Naive thymus-derived CD4-positive, alpha-beta T cell (primary cell): ENCODE measurements around the gene NOX5. TPM values are rescaled to one million over a fixed set of nuclear protein-coding genes. Genes with fewer than 3 reads are reported as not detected.
"Not testable (repeated sequence)": the region's sequence is repeated elsewhere in the genome, so short reads cannot be mapped to it uniquely, and the experiment has no call there.

Experiments
- ATAC-seq: fragments of 150-1000 bp; cut with Tn5 transposase; 2 replicates; pipeline ENCODE4 v1.10.0; 2021; ENCODE audit warnings: mild to moderate bottlenecking, moderate library complexity
- CTCF ChIA-PET: fragments of 350-600 bp; sonication (Branson Sonifier 250); formaldehyde crosslinking; loops from one replicate; lab custom pipeline; 2021; ENCODE audit warnings: antibody characterized with exemption; lab: Charles Lee
- POLR2A ChIA-PET: fragments of 350-600 bp; sonication (Branson Sonifier 250); formaldehyde crosslinking; loops from one replicate; lab custom pipeline; 2021; ENCODE audit warnings: antibody characterized with exemption, inconsistent platforms; lab: Charles Lee
- DNase-seq, 9 donors: peaks; one replicate each; pipeline versions ENCODE4 v3.0.0 to v3.0.0-alpha.2; 2020 to 2022; ENCODE audit warnings: mixed read lengths in 1 of 9
- H3K27ac ChIP-seq: one replicate; pipeline ENCODE4 v1.7.0; 2013; ENCODE audit warnings: mild to moderate bottlenecking, low read depth, low read length, moderate library complexity
- H3K27me3 ChIP-seq, 2 donors: one replicate each; pipeline ENCODE4 v1.7.0; 2013; ENCODE audit warnings: low read length in 2 of 2, mild to moderate bottlenecking in 2 of 2, moderate library complexity in 2 of 2; ENCODE audit not compliant: control insufficient read depth in 2 of 2, insufficient read depth in 2 of 2
- H3K36me3 ChIP-seq, 3 experiments: 1 replicate in 2 of 3; 2 replicates in 1 of 3; pipeline ENCODE4 v1.7.0; 2013; ENCODE audit warnings: low read length in 3 of 3, mild to moderate bottlenecking in 3 of 3, moderate library complexity in 1 of 3; ENCODE audit not compliant: insufficient read depth in 3 of 3, control insufficient read depth in 2 of 3
- H3K4me1 ChIP-seq, 2 donors: one replicate each; pipeline ENCODE4 v1.7.0; 2013; ENCODE audit warnings: low read length in 2 of 2, mild to moderate bottlenecking in 2 of 2, moderate library complexity in 1 of 2; ENCODE audit not compliant: control insufficient read depth in 2 of 2, insufficient read depth in 2 of 2
- H3K4me3 ChIP-seq: 2 replicates; pipeline ENCODE4 v1.7.0; 2013; ENCODE audit warnings: mild to moderate bottlenecking, low read length
- H3K9me3 ChIP-seq, 3 experiments: 1 replicate in 2 of 3; 2 replicates in 1 of 3; pipeline ENCODE4 v1.7.0; 2013; ENCODE audit warnings: low read length in 3 of 3; ENCODE audit not compliant: control insufficient read depth in 2 of 3
- H3K27ac Mint-ChIP-seq, 9 donors: one replicate each; pipeline ENCODE4 v1.8.0; 2020 to 2022; ENCODE audit warnings: mixed read lengths in 9 of 9, mild to moderate bottlenecking in 8 of 9, moderate library complexity in 5 of 9, inconsistent platforms in 2 of 9
- H3K27me3 Mint-ChIP-seq, 5 donors: one replicate each; pipeline ENCODE4 v1.8.0; 2021 to 2022; ENCODE audit warnings: mixed read lengths in 5 of 5, mild to moderate bottlenecking in 1 of 5
- H3K36me3 Mint-ChIP-seq, 5 donors: one replicate each; pipeline ENCODE4 v1.8.0; 2020 to 2022; ENCODE audit warnings: mixed read lengths in 5 of 5, mild to moderate bottlenecking in 3 of 5, inconsistent platforms in 1 of 5
- H3K4me1 Mint-ChIP-seq, 7 donors: one replicate each; pipeline ENCODE4 v1.8.0; 2020 to 2022; ENCODE audit warnings: mixed read lengths in 7 of 7, mild to moderate bottlenecking in 3 of 7, inconsistent platforms in 1 of 7
- H3K4me3 Mint-ChIP-seq, 10 donors: one replicate each; pipeline ENCODE4 v1.8.0; 2020 to 2022; ENCODE audit warnings: mild to moderate bottlenecking in 10 of 10, mixed read lengths in 10 of 10, moderate library complexity in 6 of 10, inconsistent platforms in 2 of 10
- H3K9me3 Mint-ChIP-seq, 11 donors: one replicate each; pipeline ENCODE4 v1.8.0; 2020 to 2022; ENCODE audit warnings: mixed read lengths in 11 of 11, mild to moderate bottlenecking in 4 of 11, inconsistent platforms in 1 of 11, moderate library complexity in 1 of 11
- intact Hi-C, 2 donors: fragments of 100-400 bp; cut with micrococcal nuclease; formaldehyde crosslinking; loops; one replicate each; pipeline ENCODE4 v1.15.1; 2023
- polyA plus RNA-seq, 2 donors: library from polyadenylated mRNA; unstranded; fragments of 300-500 nt; fragmentation: Illumina TruSeq; gene quantifications; one replicate each; pipeline ENCODE4 v1.2.3, GENCODE V29; 2021
- total RNA-seq, 6 experiments: library from RNA in 5 of 6; stranded (reverse) in 5 of 6; gene quantifications; 1 replicate in 5 of 6; 2 replicates in 1 of 6; pipeline ENCODE4 v1.2.3 and lab custom pipeline; 2021 to 2026

Gene NOX5, protein sequence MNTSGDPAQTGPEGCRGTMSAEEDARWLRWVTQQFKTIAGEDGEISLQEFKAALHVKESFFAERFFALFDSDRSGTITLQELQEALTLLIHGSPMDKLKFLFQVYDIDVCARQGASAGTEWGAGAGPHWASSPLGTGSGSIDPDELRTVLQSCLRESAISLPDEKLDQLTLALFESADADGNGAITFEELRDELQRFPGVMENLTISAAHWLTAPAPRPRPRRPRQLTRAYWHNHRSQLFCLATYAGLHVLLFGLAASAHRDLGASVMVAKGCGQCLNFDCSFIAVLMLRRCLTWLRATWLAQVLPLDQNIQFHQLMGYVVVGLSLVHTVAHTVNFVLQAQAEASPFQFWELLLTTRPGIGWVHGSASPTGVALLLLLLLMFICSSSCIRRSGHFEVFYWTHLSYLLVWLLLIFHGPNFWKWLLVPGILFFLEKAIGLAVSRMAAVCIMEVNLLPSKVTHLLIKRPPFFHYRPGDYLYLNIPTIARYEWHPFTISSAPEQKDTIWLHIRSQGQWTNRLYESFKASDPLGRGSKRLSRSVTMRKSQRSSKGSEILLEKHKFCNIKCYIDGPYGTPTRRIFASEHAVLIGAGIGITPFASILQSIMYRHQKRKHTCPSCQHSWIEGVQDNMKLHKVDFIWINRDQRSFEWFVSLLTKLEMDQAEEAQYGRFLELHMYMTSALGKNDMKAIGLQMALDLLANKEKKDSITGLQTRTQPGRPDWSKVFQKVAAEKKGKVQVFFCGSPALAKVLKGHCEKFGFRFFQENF
- total RNA-seq (under 1 TPM in 1 of 5 experiments, not detected in 4; 0.05 TPM), polyA plus RNA-seq (not detected), total RNA-seq (lab: John Stamatoyannopoulos, UW) (not detected)

DNA sequence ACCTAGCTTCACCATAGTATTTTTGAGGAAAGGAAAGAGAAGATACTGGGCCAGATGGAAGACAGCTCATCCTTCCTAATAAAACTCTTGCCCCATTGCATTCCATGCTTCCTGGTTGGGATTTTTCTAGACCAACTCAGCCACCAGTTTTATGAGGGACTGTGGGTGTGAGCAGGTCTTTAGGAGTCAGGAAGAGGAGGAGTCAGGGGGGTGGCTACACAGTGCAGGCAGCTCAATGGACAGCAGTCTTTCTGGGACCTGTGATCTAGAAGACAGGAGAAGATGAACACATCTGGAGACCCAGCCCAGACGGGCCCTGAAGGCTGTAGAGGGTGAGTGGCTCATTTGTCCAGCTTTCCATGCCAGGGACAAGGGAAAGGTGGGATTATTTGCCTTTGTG, at the start of gene NOX5:
NOX5 (plus strand) TSS at position 242 of the 400 bp plus-strand sequence; CDS start at position 283, 41 bp downstream.
- H3K4me1 ChIP-seq = no peaks in the 10 kb centered on the region
- H3K9me3 Mint-ChIP-seq = peaks cover 0 to 28% (median 13%) of the 10 kb centered on the region in 11 donors
- H3K4me1 Mint-ChIP-seq = peaks cover 0 to 6% (median 0%) of the 10 kb centered on the region in 7 donors
- no peak within 1 kb of the TSS for H3K27ac Mint-ChIP-seq
- ChIA-PET POLR2A (no interaction called here), CTCF (no interaction called here)
- no peak for DNase-seq
- H3K27me3 Mint-ChIP-seq = peaks cover 0 to 23% (median 15%) of the 10 kb centered on the region in 5 donors
- peaks cover 0 to 10% (median 5%) of the 10 kb centered on the region in 5 donors for H3K36me3 Mint-ChIP-seq
- peaks cover 0 to 4% (median 0%) of the 10 kb centered on the region in 3 experiments for H3K9me3 ChIP-seq
- no peak within 1 kb of the TSS for H3K27ac ChIP-seq
- no peak within 1 kb of the TSS for H3K4me3 Mint-ChIP-seq
- H3K4me3 ChIP-seq = no peak within 1 kb of the TSS
- intact Hi-C loops = no loop called here
- H3K36me3 ChIP-seq = no peaks in the 10 kb centered on the region
- no peak for ATAC-seq
- H3K27me3 ChIP-seq = no peaks in the 10 kb centered on the region

DNA sequence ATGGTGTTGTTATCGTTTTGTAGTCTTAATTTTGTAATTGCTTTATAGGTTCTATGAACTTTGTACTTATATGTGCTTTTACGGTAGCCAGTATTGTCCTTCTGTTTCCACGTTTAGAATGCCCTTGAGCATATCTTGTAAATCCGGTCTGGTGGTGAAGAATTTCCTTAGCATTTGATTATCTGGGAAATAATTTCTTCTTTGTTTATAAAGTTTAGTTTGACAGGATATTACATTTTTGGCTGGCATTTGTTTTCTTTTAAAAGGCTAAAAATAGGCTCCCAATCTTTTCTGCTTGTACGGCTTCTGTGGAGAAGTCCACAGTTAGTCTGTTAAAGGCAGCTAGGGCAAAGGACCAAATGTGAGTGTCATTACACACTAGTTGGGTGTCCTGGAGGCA, 47.5 kb upstream of the NOX5 start:
- intact Hi-C loops = no loop called here
- peaks cover 31 to 57% (median 35%) of the 10 kb centered on the region in 5 donors for H3K27me3 Mint-ChIP-seq

DNA sequence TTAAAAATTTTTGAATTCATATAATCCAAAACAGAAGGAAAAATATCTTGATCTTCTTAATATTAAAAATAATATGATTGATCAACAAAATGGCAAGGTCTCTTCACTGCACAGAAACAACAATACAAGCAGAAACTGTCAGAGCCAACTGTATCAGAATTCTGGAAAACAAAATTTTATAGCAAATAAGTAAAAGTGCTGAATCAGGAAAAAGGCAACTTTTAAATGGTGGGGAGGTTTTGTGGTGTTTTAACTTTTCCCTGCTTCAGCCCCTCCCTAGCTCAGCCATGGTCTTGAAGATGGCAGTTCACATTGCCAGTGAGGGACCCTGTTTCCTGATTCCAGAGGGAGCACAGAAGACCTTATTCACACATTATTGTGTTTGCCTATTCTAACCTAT, 46.5 kb upstream of the NOX5 start:
- no peaks in the 10 kb centered on the region for H3K4me1 ChIP-seq
- ChIA-PET POLR2A (no interaction called here), CTCF (interaction anchor here (0.8 kb wide), 1 partner anchor 10 kb away, joined by 3 read pairs; no protein-coding TSS in a partner anchor)
- H3K27ac ChIP-seq = no peak overlapping the region
- no peaks in the 10 kb centered on the region for H3K9me3 ChIP-seq
- H3K27ac Mint-ChIP-seq = no peak overlapping the region
- DNase-seq (no peak), ATAC-seq (no peak)
- no peak overlapping the region for H3K4me3 ChIP-seq
- no peaks in the 10 kb centered on the region for H3K4me1 Mint-ChIP-seq
- intact Hi-C loops = no loop called here
- no peak overlapping the region for H3K4me3 Mint-ChIP-seq
- peaks cover 7 to 49% (median 23%) of the 10 kb centered on the region in 11 donors for H3K9me3 Mint-ChIP-seq
- H3K27me3 Mint-ChIP-seq = peaks cover 29 to 56% (median 42%) of the 10 kb centered on the region in 5 donors
- H3K36me3 ChIP-seq = no peaks in the 10 kb centered on the region
- H3K36me3 Mint-ChIP-seq = peaks cover 0 to 12% (median 6%) of the 10 kb centered on the region in 5 donors
- H3K27me3 ChIP-seq = no peaks in the 10 kb centered on the region

More for the DNA sequence above, 47.5 kb upstream of the NOX5 start:
- Histone ChIP-seq H3K36me3 (no peaks in the 10 kb centered on the region), H3K4me1 (no peaks in the 10 kb centered on the region), H3K9me3 (no peaks in the 10 kb centered on the region), H3K4me3 (no peak overlapping the region), H3K27ac (no peak overlapping the region), H3K27me3 (no peaks in the 10 kb centered on the region)
- CTCF ChIA-PET = interaction anchor here (0.8 kb wide), 1 partner anchor 9 kb away, joined by 3 read pairs; no protein-coding TSS in a partner anchor
- H3K9me3 Mint-ChIP-seq = peaks cover 7 to 49% (median 23%) of the 10 kb centered on the region in 11 donors
- peaks cover 0 to 12% (median 6%) of the 10 kb centered on the region in 5 donors for H3K36me3 Mint-ChIP-seq
- DNase-seq (no peak), ATAC-seq (no peak)
- H3K4me1 Mint-ChIP-seq = no peaks in the 10 kb centered on the region
- H3K4me3 Mint-ChIP-seq = no peak overlapping the region
- no peak overlapping the region for H3K27ac Mint-ChIP-seq
- POLR2A ChIA-PET = no interaction called here

DNA sequence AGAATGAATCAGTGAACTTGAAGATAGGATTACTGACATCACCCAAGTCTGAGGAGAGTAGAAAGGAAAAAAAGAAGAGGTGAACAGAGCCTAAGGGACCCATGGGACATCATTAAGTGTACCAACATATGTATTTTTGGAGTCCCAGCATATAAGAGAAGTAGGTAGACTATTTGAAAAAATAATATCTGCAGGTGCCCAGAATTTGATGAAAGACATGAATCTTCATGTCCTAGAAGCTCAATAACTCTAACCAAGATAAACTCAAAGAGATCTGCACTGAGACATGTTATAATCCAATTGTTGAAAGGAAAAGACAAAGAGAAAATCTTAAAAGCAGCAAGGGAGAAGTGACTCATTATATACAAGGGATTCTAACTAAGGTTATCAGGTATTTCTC, 45.2 kb upstream of the NOX5 start:
- DNase-seq = no peak
- no peak overlapping the region for H3K4me3 Mint-ChIP-seq
- ATAC-seq = no peak
- Histone ChIP-seq H3K36me3 (no peaks in the 10 kb centered on the region), H3K9me3 (no peaks in the 10 kb centered on the region), H3K4me1 (no peaks in the 10 kb centered on the region), H3K4me3 (no peak overlapping the region), H3K27me3 (peaks cover 0 to 2% of the 10 kb centered on the region in 2 donors), H3K27ac (no peak overlapping the region)
- H3K4me1 Mint-ChIP-seq = no peaks in the 10 kb centered on the region
- no peak overlapping the region for H3K27ac Mint-ChIP-seq
- peaks cover 0 to 12% (median 6%) of the 10 kb centered on the region in 5 donors for H3K36me3 Mint-ChIP-seq
- ChIA-PET POLR2A (no interaction called here), CTCF (no interaction called here)
- intact Hi-C loops = no loop called here
- H3K27me3 Mint-ChIP-seq = peaks cover 26 to 58% (median 41%) of the 10 kb centered on the region in 5 donors
- H3K9me3 Mint-ChIP-seq = peaks cover 7 to 46% (median 21%) of the 10 kb centered on the region in 11 donors

DNA sequence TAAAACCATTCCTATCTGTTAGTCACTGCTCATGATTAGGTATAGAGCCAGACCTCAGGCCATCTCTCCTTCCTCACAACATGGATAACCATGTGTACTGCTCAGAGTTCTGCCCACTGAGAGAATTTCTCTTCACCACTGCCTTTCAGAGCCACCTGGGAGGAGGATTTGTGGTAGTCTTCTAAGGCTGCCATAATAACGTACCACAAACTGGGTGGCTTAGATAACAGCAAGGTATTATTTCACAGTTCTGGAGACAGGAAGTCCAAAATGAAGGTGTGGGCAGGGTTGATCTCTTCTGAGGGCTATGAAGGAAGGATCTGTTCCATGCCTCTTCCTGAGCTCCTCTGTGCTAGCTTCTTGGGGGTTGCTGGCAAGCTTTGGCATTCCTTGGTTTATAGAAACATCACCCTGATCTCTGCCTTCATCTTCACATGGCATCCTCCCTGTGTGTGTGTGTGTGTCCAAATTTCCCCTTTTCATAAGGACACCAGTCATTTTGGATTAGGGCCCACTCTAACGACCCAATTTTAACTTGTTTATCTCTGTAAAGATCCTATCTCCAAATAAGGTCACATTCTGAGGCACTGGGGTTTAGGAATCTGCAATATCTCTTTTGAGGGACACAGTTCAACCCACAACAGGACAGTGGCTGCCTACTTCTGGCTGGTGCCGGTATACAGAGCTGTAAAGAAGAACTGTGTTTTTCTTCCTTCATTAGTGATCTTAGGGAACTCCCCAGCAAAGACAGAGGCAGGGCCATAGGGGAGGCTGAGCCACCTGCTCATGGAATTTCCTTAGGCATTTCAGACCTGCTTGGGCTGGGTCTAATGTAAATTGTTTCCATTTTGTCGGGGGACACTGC, 42.1 kb upstream of the NOX5 start:
- Mint-ChIP-seq H3K36me3 (peaks cover 0 to 12% (median 2%) of the 10 kb centered on the region in 5 donors), H3K4me1 (no peaks in the 10 kb centered on the region), H3K27ac (no peak overlapping the region), H3K9me3 (peaks cover 3 to 39% (median 20%) of the 10 kb centered on the region in 11 donors), H3K4me3 (no peak overlapping the region), H3K27me3 (peaks cover 23 to 54% (median 40%) of the 10 kb centered on the region in 5 donors)
- no peak overlapping the region for H3K27ac ChIP-seq
- H3K4me1 ChIP-seq = no peaks in the 10 kb centered on the region
- ATAC-seq = no peak
- ChIA-PET CTCF (no interaction called here), POLR2A (no interaction called here)
- no peak overlapping the region for H3K4me3 ChIP-seq
- H3K36me3 ChIP-seq = no peaks in the 10 kb centered on the region
- H3K27me3 ChIP-seq = peaks cover 0 to 2% of the 10 kb centered on the region in 2 donors
- no peaks in the 10 kb centered on the region for H3K9me3 ChIP-seq
- intact Hi-C loops = no loop called here
- no peak for DNase-seq

DNA sequence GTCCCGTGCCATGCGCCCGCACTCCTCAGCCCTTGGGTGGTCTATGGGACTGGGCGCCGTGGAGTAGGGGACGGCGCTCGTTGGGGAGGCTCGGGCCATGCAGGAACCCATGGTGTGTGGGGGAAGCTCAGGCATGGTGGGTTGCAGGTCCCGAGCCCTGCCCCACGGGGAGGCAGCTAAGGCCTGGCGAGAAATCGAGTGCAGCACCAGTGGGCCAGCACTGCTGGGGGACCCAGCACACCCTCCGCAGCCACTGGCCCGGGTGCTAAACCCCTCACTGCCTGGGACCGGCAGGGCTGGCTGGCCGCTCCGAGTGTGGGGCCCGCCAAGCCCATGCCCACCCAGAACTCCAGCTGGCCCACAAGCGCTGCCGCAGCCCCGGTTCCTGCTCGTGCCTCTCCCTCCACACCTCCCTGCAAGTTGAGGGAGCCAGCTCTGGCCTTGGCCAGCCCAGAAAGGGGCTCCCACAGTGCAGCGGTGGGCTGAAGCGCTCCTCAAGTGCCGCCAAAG, 38.8 kb upstream of the NOX5 start:
- POLR2A ChIA-PET, H3K4me1 ChIP-seq, H3K4me1 Mint-ChIP-seq, H3K4me3 ChIP-seq, H3K4me3 Mint-ChIP-seq, H3K27me3 ChIP-seq, H3K27ac Mint-ChIP-seq, intact Hi-C loops, H3K27ac ChIP-seq, H3K36me3 ChIP-seq, CTCF ChIA-PET, H3K9me3 ChIP-seq, DNase-seq, ATAC-seq: not testable (repeated sequence)
- Mint-ChIP-seq H3K36me3 (peaks cover 0 to 14% (median 0%) of the 10 kb centered on the region in 5 donors), H3K9me3 (peaks cover 0 to 30% (median 14%) of the 10 kb centered on the region in 11 donors), H3K27me3 (peaks cover 14 to 51% (median 39%) of the 10 kb centered on the region in 5 donors)
